Neural crest cell (in vitro differentiated cells): Measurements from ENCODE around the gene RBFOX1. TPM values are rescaled to one million over a fixed set of nuclear protein-coding genes. Genes with fewer than 3 reads are reported as not detected.

Experiments used
- DNase-seq: peaks from one replicate; pipeline ENCODE4 v3.0.0; 2021; ENCODE audit warnings: low read depth, mixed read lengths, low spot score
- H3K27ac Mint-ChIP-seq: one replicate; pipeline ENCODE4 v1.8.0; 2021; ENCODE audit warnings: mild to moderate bottlenecking, mixed read lengths; ENCODE audit not compliant: unreplicated experiment
- H3K27me3 Mint-ChIP-seq: 2 replicates; pipeline ENCODE4 v1.8.0; 2021; ENCODE audit warnings: low read depth, mild to moderate bottlenecking, mixed read lengths
- H3K36me3 Mint-ChIP-seq: 2 replicates; pipeline ENCODE4 v1.8.0; 2021; ENCODE audit warnings: low read depth, mild to moderate bottlenecking, mixed read lengths
- H3K4me1 Mint-ChIP-seq: 2 replicates; pipeline ENCODE4 v1.8.0; 2021; ENCODE audit warnings: mixed read lengths
- H3K4me3 Mint-ChIP-seq: one replicate; pipeline ENCODE4 v1.8.0; 2021; ENCODE audit warnings: mild to moderate bottlenecking, mixed read lengths
- H3K9me3 Mint-ChIP-seq: 2 replicates; pipeline ENCODE4 v1.8.0; 2021; ENCODE audit warnings: mixed read lengths
- CTCF ChIP-seq: fragments of 200-600 bp; sonication (generic); conservative IDR thresholded peaks from 2 replicates; pipeline ENCODE4 v1.5.0; 2021; ENCODE audit warnings: antibody characterized with exemption, mild to moderate bottlenecking
- total RNA-seq: library from RNA; stranded (reverse); gene quantifications from 2 replicates; pipeline ENCODE4 v1.2.1, GENCODE V29; 2021

The RBFOX1 gene
- total RNA-seq, 1 donor from 2014 or later = 1.4 TPM

- no peak for TF ChIP-seq CTCF
- no peak for DNase-seq
- Mint-ChIP-seq H3K36me3 (no peaks in the 10 kb centered on the region), H3K4me1 (peaks cover 7% of the 10 kb centered on the region), H3K4me3 (no peak overlapping the region), H3K27me3 (no peaks in the 10 kb centered on the region), H3K27ac (no peak overlapping the region), H3K9me3 (peaks cover 5% of the 10 kb centered on the region)
These were observed 110.5 kb downstream of the RBFOX1 start for GRCh38 chr16:7443142-7443541.

GRCh38 chr16:7443648-7444365, 111.2 kb downstream of the RBFOX1 start:
- no peak overlapping the region for H3K4me3 Mint-ChIP-seq
- DNase-seq = no peak
- H3K27ac Mint-ChIP-seq = no peak overlapping the region
- TF ChIP-seq CTCF = no peak
- peaks cover 5% of the 10 kb centered on the region for H3K9me3 Mint-ChIP-seq
- no peaks in the 10 kb centered on the region for H3K36me3 Mint-ChIP-seq
- H3K4me1 Mint-ChIP-seq = peaks cover 7% of the 10 kb centered on the region
- H3K27me3 Mint-ChIP-seq = no peaks in the 10 kb centered on the region

- no peaks in the 10 kb centered on the region for H3K4me1 Mint-ChIP-seq
- TF ChIP-seq CTCF = no peak
- H3K36me3 Mint-ChIP-seq = no peaks in the 10 kb centered on the region
- H3K4me3 Mint-ChIP-seq = no peak overlapping the region
- no peak for DNase-seq
- peaks cover 5% of the 10 kb centered on the region for H3K9me3 Mint-ChIP-seq
- peaks cover 3% of the 10 kb centered on the region for H3K27me3 Mint-ChIP-seq
- no peak overlapping the region for H3K27ac Mint-ChIP-seq
These were observed 116.7 kb downstream of the RBFOX1 start for GRCh38 chr16:7449306-7449705.

GRCh38 chr16:7449808-7450207, 117.2 kb downstream of the RBFOX1 start:
- Mint-ChIP-seq H3K4me1 (no peaks in the 10 kb centered on the region), H3K9me3 (peaks cover 5% of the 10 kb centered on the region), H3K4me3 (no peak overlapping the region), H3K27me3 (peaks cover 3% of the 10 kb centered on the region), H3K36me3 (no peaks in the 10 kb centered on the region), H3K27ac (no peak overlapping the region)
- no peak for DNase-seq
- no peak for TF ChIP-seq CTCF

GRCh38 chr16:7450440-7450839, 117.8 kb downstream of the RBFOX1 start:
- Mint-ChIP-seq H3K9me3 (peaks cover 5% of the 10 kb centered on the region), H3K27me3 (peaks cover 3% of the 10 kb centered on the region), H3K36me3 (no peaks in the 10 kb centered on the region), H3K4me1 (no peaks in the 10 kb centered on the region), H3K27ac (no peak overlapping the region), H3K4me3 (no peak overlapping the region)
- DNase-seq = no peak
- no peak for TF ChIP-seq CTCF
